Thoracic aorta (tissue), 2 donors: ENCODE measurements around the gene SLC16A8. TPM values are rescaled to one million over a fixed set of nuclear protein-coding genes. Genes with fewer than 3 reads are reported as not detected.
"Not testable (repeated sequence)": the region's sequence is repeated elsewhere in the genome, so short reads cannot be mapped to it uniquely, and the experiment has no call there.

Source experiments
- ATAC-seq: fragments of 150-250 bp; one replicate; pipeline ENCODE4 v1.8.0; 2017; ENCODE audit warnings: low read depth; ENCODE audit not compliant: insufficient number of reproducible peaks, low FRiP score
- DNase-seq: peaks from one replicate; pipeline ENCODE4 v3.0.0-alpha.2; 2020; ENCODE audit warnings: low spot score
- H3K27ac ChIP-seq, 2 donors: fragments of 200-600 bp; sonication (generic); 1 replicate in 1 of 2; 2 replicates in 1 of 2; pipeline ENCODE4 v1.5.1; 2016; ENCODE audit warnings: mild to moderate bottlenecking in 2 of 2, moderate library complexity in 2 of 2
- H3K27me3 ChIP-seq: fragments of 200-600 bp; sonication (generic); replicated peaks from 2 replicates; pipeline ENCODE4 v1.6.0; 2016; ENCODE audit warnings: mild to moderate bottlenecking; ENCODE audit not compliant: insufficient read depth
- H3K36me3 ChIP-seq: fragments of 200-600 bp; sonication (generic); one replicate; pipeline ENCODE4 v1.5.1; 2016
- H3K4me1 ChIP-seq, 2 donors: fragments of 200-600 bp; sonication (generic); 1 replicate in 1 of 2; 2 replicates in 1 of 2; pipeline versions ENCODE4 v1.5.1 to v1.6.0; 2016; ENCODE audit warnings: low read depth in 2 of 2, mild to moderate bottlenecking in 1 of 2; ENCODE audit not compliant: control insufficient read depth in 1 of 2
- H3K4me3 ChIP-seq: fragments of 200-600 bp; sonication (generic); 2 replicates; pipeline ENCODE4 v1.5.1; 2016; ENCODE audit warnings: mild to moderate bottlenecking
- H3K9me3 ChIP-seq: fragments of 200-600 bp; sonication (generic); 2 replicates; pipeline ENCODE4 v1.5.1; 2016
- CTCF ChIP-seq: fragments of 200-600 bp; sonication (generic); IDR thresholded peaks from one replicate; pipeline ENCODE4 v1.5.1; 2019; ENCODE audit warnings: antibody characterized with exemption
- total RNA-seq, 2 donors: library from RNA; depleted of rRNA; stranded (reverse); fragments of >200 nt; gene quantifications; one replicate each; pipeline versions ENCODE4 v1.1.0 to v1.2.3, GENCODE V29; 2016

The SLC16A8 gene
- total RNA-seq, 2 donors from 2014 or later = 1.2 to 1.5 TPM

DNA sequence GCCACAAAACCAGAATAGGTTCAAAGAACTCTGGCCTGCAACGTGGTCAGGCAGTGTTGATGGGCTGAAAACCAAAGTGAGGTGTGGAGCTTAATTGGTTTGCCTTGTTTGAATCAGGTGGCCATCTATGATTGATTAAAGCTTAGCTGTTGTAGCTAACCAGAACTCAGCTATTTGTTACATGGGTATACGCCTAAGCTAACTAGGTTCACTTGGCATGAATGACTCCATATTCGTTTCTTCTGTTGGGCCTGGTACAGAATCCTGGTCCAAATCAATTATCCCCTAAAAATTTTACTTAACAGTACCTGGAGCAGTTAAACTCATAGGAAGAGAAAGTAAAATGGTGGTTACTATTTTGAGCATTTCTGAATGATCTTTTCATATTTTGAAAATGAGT lies 34.2 kb upstream of the SLC16A8 start:
- Histone ChIP-seq H3K9me3 (no peaks in the 10 kb centered on the region), H3K4me1 (peaks cover 0 to 13% of the 10 kb centered on the region in 2 donors), H3K27ac (no peak overlapping the region), H3K4me3 (no peak overlapping the region), H3K36me3 (no peaks in the 10 kb centered on the region), H3K27me3 (no peaks in the 10 kb centered on the region)
- no peak for TF ChIP-seq CTCF
- no peak for DNase-seq
- ATAC-seq = no peak

GRCh38 chr22:38117556-38117955 lies 33.6 kb upstream of the SLC16A8 start:
- H3K27ac ChIP-seq, H3K9me3 ChIP-seq, ATAC-seq, H3K4me3 ChIP-seq, DNase-seq, H3K36me3 ChIP-seq, H3K27me3 ChIP-seq: not testable (repeated sequence)
- peaks cover 0 to 13% of the 10 kb centered on the region in 2 donors for H3K4me1 ChIP-seq

- Histone ChIP-seq H3K27me3 (no peaks in the 10 kb centered on the region), H3K4me3 (no peak overlapping the region), H3K36me3 (no peaks in the 10 kb centered on the region), H3K27ac (no peak overlapping the region), H3K4me1 (peaks cover 0 to 15% of the 10 kb centered on the region in 2 donors), H3K9me3 (no peaks in the 10 kb centered on the region)
- ATAC-seq (no peak), DNase-seq (no peak)
- TF ChIP-seq CTCF = no peak
Observed at GRCh38 chr22:38115423-38116205, 31.6 kb upstream of the SLC16A8 start.

DNA sequence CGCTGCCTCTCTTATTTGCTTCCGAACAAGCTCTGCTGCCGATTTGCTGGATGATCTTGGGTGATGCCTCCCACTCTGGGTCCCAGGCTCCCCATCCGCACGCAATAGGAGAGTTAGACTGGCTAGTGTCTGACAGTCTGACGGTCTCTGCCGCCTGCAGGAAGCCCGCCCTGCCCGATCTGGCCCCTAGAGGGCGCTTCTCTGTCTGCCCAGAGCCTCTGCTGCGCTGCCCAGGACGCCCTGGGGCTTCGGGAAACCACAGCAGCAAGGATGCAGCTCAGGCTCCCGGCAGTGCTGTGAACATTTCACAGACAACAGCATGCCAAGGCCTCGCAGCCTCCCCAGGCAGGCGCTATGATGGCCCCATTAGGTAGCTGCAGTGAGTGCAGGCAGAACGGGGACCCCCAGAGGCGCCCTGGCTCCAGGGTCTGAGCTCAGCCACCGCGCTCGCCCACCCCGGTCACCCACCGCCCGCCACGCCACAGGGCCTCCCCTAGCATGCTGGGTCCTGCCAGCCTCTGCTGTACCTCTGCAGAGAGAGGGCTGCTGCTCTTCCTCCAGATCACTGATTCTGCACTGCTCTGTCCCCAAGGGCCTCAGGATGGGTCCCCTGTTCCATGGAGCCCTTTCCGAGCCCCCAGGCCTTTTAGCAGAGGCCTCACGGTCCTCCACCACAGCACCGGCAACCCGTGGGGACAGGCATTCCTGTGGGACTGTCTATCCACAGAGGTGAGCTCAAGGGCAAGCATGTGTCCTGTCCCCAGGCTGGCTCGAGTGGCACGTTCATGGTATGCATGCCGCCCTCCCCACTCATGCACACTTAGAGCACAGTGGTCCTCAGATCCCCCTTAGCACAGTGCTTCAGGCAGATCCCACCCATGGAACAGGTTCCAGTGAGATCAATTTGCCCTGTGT lies 30.8 kb upstream of the SLC16A8 start:
- H3K9me3 ChIP-seq = no peaks in the 10 kb centered on the region
- H3K36me3 ChIP-seq = no peaks in the 10 kb centered on the region
- H3K27ac ChIP-seq = no peak overlapping the region
- H3K27me3 ChIP-seq = no peaks in the 10 kb centered on the region
- peaks cover 0 to 22% of the 10 kb centered on the region in 2 donors for H3K4me1 ChIP-seq
- peak; percentile 35 for ATAC-seq
- peak; percentile 37 for DNase-seq
- TF ChIP-seq CTCF = peak; percentile 97
- H3K4me3 ChIP-seq = no peak overlapping the region

DNA sequence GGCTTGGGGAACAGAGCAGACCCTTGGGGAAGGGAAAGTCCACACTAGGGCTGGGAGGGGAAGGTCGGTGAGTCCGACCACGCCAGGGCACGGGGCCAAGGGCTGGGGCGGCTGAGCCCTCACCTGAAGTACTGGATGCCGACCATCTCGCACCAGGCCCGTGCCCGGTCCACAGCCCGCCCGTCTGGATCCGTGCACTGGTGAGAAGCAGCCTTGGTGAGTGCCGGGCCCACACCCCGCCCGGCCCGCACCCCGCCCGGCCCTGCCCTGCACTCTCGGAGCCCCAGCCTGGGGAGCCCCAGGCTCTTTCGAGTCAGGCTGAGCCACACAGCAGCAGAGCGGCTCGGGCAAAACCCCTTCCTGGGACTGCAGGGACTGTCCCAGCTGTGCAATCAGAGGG lies 28.4 kb upstream of the SLC16A8 start:
- peaks cover 0 to 34% of the 10 kb centered on the region in 2 donors for H3K4me1 ChIP-seq
- ATAC-seq (no peak), DNase-seq (no peak)
- TF ChIP-seq CTCF = no peak
- no peak overlapping the region for H3K27ac ChIP-seq
- no peaks in the 10 kb centered on the region for H3K27me3 ChIP-seq
- H3K4me3 ChIP-seq = no peak overlapping the region
- no peaks in the 10 kb centered on the region for H3K9me3 ChIP-seq
- H3K36me3 ChIP-seq = no peaks in the 10 kb centered on the region
